Fibroblast of mammary gland (primary cell): ENCODE data around the gene ABCG1.

Experiments used
- DNase-seq: peaks from one replicate; pipeline ENCODE4 v3.0.0-alpha.2; 2010; ENCODE audit warnings: low read depth
- H3K4me3 ChIP-seq: 2 replicates; pipeline ENCODE4 v1.5.1; 2011; ENCODE audit warnings: low read depth, mild to moderate bottlenecking, low read length, moderate library complexity; ENCODE audit not compliant: control insufficient read depth
- TF ChIP-seq, protein P1 (sequence below): conservative IDR thresholded peaks from 2 replicates; pipeline ENCODE4 v1.5.1; 2011; ENCODE audit warnings: low read depth, low read length, inconsistent platforms; ENCODE audit not compliant: control insufficient read depth, insufficient read depth

The ABCG1 gene

DNA sequence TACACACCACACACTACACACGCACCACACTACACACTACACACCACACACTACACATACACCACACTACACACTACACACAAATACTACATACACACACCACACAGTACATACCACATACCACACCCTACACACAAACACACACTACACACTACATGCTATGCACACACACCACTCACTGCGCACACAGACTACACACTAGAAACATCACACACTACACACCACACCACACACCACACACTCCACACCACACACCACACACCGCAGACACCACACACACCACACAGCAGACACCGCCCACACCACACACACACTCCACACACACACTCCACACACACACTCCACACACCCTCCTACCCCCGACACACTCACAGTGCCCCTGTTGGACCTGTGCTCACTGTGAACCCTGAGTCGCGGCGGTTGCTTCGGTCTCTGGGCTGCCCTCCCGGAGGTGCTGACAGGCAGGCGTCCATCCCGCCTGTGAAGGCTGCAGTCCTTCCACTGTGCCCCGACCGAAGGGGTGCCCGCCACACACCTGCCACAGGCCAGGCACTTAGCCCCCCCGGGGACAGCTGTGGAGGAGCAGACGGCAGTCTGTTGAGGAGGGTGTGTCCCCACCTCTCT lies 74.8 kb downstream of the ABCG1 start:
- TF ChIP-seq, protein P1, sequence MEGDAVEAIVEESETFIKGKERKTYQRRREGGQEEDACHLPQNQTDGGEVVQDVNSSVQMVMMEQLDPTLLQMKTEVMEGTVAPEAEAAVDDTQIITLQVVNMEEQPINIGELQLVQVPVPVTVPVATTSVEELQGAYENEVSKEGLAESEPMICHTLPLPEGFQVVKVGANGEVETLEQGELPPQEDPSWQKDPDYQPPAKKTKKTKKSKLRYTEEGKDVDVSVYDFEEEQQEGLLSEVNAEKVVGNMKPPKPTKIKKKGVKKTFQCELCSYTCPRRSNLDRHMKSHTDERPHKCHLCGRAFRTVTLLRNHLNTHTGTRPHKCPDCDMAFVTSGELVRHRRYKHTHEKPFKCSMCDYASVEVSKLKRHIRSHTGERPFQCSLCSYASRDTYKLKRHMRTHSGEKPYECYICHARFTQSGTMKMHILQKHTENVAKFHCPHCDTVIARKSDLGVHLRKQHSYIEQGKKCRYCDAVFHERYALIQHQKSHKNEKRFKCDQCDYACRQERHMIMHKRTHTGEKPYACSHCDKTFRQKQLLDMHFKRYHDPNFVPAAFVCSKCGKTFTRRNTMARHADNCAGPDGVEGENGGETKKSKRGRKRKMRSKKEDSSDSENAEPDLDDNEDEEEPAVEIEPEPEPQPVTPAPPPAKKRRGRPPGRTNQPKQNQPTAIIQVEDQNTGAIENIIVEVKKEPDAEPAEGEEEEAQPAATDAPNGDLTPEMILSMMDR = no peak
- no peak for DNase-seq
- no peak overlapping the region for H3K4me3 ChIP-seq

DNA sequence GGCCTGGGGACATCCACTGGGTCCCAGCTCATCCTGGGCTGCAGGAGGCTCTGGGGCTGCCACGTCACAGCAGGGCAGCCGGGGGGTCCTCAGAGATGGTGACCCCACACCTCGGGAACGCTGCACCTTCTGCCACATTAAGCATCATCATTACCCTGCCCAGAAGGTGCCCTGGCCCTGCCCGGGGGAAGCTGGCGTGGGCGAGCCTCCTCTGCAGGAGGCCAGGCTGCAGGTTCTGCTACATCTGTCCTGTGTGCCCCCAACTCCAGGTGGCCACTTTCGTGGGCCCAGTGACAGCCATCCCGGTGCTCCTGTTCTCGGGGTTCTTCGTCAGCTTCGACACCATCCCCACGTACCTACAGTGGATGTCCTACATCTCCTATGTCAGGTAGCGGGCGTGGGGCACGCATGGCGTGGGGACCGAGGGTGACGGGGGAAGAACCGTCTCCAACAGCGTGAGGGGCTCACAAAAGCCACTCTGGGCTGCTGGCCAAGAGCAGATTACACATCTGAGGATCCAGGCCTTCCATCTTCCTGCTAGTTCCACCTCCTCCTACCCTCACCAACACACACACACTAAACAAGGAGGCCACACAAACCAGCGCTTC lies 75.4 kb downstream of the ABCG1 start:
- no peak for DNase-seq
- H3K4me3 ChIP-seq = no peak overlapping the region
- TF ChIP-seq, protein P1 = no peak

DNA sequence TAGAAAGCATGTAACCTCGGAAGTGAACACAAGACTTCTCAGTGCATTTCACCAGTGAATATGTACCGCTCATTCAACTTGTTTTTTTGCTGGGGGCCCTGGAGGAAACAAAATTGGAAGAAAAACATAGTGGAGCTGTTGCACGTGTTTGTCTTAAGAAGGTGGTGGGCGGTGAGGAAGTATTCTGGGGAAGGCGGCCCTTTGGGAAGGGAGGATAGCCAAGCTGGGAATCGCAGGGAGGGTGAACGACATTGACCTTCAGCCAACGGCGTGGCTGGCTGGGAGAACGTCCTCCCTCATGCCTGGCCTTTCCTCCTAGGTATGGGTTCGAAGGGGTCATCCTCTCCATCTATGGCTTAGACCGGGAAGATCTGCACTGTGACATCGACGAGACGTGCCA lies 76.9 kb downstream of the ABCG1 start:
- H3K4me3 ChIP-seq = no peak overlapping the region
- DNase-seq = no peak
- TF ChIP-seq, protein P1 = no peak

DNA sequence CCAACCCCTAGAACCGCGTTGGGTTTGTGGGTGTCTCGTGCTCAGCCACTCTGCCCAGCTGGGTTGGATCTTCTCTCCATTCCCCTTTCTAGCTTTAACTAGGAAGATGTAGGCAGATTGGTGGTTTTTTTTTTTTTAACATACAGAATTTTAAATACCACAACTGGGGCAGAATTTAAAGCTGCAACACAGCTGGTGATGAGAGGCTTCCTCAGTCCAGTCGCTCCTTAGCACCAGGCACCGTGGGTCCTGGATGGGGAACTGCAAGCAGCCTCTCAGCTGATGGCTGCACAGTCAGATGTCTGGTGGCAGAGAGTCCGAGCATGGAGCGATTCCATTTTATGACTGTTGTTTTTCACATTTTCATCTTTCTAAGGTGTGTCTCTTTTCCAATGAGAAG lies 77.6 kb downstream of the ABCG1 start:
- H3K4me3 ChIP-seq = no peak overlapping the region
- no peak for DNase-seq
- TF ChIP-seq, protein P1 = no peak

DNA sequence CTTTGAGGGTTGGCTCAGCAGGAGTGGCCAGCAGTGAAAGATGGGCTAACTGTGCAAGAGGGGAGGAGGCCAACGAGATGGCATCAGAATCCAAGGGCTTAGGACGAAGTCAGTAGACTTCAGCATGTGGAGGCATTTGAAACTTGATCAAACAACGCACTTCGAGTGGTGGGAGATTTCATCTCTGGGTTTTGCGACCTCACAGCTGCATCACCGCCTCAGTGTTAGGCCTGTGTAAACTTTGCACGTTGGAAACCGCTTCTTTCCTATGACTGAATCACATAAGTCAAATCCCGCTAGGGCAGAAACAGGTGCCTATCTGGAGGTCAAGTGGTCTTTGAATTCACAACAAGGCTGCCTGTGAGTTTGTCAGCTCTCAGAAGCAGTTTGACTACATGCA lies 78.4 kb downstream of the ABCG1 start:
- DNase-seq = no peak

DNA sequence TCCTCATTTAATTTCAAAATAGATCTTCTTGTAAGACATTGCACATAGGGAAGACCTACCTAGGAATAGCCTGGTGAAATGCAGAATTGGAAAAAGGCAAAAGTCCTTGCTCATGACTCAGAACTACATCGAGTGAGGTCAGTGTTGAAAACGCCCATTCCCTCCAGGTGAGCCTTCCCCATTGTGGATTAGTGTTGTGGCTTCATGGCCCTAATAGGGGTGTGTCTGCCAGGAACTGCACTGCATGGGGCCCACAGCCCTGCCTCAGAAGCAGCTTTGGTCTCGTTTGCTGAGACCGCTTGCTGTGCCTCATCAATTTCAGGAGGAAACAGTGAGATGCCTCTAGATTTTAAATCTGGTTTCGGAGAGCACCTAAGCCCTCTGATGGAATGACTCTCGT lies 79.3 kb downstream of the ABCG1 start:
- TF ChIP-seq, protein P1 = no peak
- H3K4me3 ChIP-seq = no peak overlapping the region
- DNase-seq = no peak

More for the DNA sequence above, 78.4 kb downstream of the ABCG1 start:
- TF ChIP-seq, protein P1 = no peak
- no peak overlapping the region for H3K4me3 ChIP-seq

DNA sequence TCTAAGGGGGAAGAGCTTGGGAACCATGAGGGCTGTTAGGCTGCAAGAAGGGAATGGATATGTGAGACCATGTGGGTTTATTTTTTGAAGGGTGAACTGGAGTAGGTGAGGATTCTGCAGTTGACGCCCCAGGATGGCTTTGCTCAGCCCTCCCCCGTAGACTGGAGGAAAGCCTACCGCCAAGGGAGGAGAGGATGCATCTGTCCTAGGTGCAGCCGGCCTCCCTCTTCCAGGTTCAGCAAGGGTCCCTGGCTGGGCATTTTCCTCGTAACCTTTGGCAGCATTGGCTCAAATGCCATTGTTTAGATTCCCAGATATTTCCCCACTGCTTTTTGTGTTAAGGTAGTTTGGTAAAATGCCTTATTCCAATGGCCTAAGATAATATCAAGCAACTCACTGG lies 79.7 kb downstream of the ABCG1 start:
- TF ChIP-seq, protein P1 = no peak

More for the DNA sequence above, 79.7 kb downstream of the ABCG1 start:
- no peak for DNase-seq
- H3K4me3 ChIP-seq = no peak overlapping the region
